Measurements from ENCODE around the gene TCP1. TPM values are rescaled to one million over a fixed set of nuclear protein-coding genes. Genes with fewer than 3 reads are reported as not detected.

TCP1 gene
- total RNA-seq, 6 donors from 2014 or later, result 43.0 to 128 (median 95.2) TPM

DNA sequence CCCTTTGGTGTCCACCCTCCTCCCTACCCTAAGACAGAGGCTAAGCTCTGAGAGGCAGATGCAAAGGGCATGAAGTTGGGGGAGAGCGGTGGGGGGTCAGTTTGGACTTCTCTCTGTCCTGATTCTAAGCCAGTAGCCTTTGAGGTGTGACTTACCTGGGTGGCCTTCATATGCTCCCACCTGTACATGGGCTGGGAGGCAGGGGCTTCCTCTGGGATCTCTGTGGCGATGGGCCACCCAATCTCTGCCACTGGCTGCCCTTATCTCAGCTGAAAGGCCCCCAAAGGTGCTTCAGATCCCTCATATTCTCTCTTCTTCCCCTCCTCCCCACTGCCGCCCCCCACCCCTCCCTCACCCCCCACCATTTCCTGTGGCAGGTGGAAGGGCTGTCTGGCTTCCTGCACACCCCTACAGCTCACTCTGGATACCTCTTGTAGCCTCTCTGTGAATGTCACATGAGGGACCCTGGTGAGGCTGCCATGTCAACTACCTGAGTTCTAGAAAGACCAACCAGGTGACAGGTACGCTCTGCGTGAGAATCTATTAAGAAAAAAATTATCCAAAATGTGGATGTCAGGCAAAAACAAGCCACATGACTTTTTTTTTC lies 44.7 kb upstream of the TCP1 start:
- WGBS, 2 donors, result 83 to 93% methylated on average over 4 to 5 of the region's 5 CpGs
- Histone ChIP-seq H3K27me3 (no peaks in the 10 kb centered on the region), H3K4me1 (no peaks in the 10 kb centered on the region), H3K36me3 (no peaks in the 10 kb centered on the region), H3K9me3 (no peaks in the 10 kb centered on the region), H3K27ac (no peak overlapping the region), H3K4me3 (no peak overlapping the region)
- ATAC-seq (ENCODE audit: low FRiP score in 2 of 2) (no peak), DNase-seq (no peak)
- no peak for TF ChIP-seq CTCF (IDR thresholded peaks at IDR 0.05)
- TF ChIP-seq POLR2AphosphoS5 (IDR thresholded peaks at IDR 0.05), result no peak
- TF ChIP-seq EP300 (IDR thresholded peaks at IDR 0.05), result no peak
- no peak for TF ChIP-seq POLR2A (IDR thresholded peaks at IDR 0.05)

DNA sequence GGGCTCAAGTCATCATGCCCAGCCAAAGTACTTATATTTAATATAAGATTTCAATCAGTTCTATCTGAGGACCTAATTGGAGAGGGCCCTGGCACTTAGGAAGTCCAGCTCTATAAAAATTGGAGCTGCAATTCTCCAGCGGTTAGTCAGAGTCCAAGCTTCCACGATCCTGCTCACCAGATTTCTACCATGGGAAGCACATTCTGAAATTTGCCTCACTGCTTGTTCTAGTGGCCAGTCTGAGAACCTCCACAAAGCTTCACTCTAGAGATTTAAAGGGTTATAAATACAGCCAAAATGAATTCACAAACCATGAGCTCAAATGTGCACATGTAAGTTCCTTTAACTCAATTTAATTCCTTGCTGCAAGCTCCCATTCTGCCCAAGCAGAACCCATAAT lies 44.2 kb upstream of the TCP1 start:
- DNase-seq (no peak), ATAC-seq (ENCODE audit: low FRiP score in 2 of 2) (no peak)
- Histone ChIP-seq H3K36me3 (no peaks in the 10 kb centered on the region), H3K27ac (no peak overlapping the region), H3K4me3 (no peak overlapping the region), H3K9me3 (no peaks in the 10 kb centered on the region), H3K4me1 (no peaks in the 10 kb centered on the region), H3K27me3 (no peaks in the 10 kb centered on the region)
- TF ChIP-seq POLR2A (IDR thresholded peaks at IDR 0.05), result no peak
- 82 to 95% methylated on average over 2 of the region's 2 CpGs for WGBS, 2 donors

DNA sequence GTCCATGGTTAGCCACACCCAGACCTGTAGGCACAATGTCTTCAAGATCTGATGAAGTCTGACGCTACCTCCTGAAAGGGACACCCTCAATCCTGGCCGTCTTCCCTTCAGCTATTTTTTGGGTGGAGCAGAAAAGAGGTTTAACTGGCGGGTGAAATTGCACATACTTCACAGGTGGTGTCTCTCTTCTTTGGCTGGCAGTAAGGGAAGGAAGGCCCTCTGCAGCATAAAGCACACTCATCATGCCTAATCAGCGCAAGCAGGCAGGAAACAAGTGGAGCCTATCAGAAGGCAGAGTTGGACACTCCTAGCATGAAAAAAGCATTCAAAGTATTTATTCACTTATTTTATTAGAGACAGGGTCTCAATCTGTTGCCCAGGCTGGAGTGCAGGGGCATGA lies 43.5 kb upstream of the TCP1 start:
- Histone ChIP-seq H3K27me3 (no peaks in the 10 kb centered on the region), H3K36me3 (no peaks in the 10 kb centered on the region), H3K9me3 (no peaks in the 10 kb centered on the region), H3K4me3 (no peak overlapping the region), H3K4me1 (no peaks in the 10 kb centered on the region), H3K27ac (no peak overlapping the region)
- ATAC-seq (ENCODE audit: low FRiP score in 2 of 2), result no peak
- DNase-seq, result no peak
- WGBS, 2 donors, result 60 to 67% methylated on average over 4 of the region's 4 CpGs
- TF ChIP-seq POLR2A (IDR thresholded peaks at IDR 0.05), result no peak
- TF ChIP-seq CTCF (IDR thresholded peaks at IDR 0.05), result no peak
- no peak for TF ChIP-seq POLR2AphosphoS5 (IDR thresholded peaks at IDR 0.05)
- TF ChIP-seq EP300 (IDR thresholded peaks at IDR 0.05), result no peak

- no peak for ATAC-seq (ENCODE audit: low FRiP score in 2 of 2)
- Histone ChIP-seq H3K36me3 (no peaks in the 10 kb centered on the region), H3K27ac (no peak overlapping the region), H3K4me1 (no peaks in the 10 kb centered on the region), H3K27me3 (no peaks in the 10 kb centered on the region), H3K9me3 (no peaks in the 10 kb centered on the region), H3K4me3 (no peak overlapping the region)
- TF ChIP-seq POLR2AphosphoS5 (IDR thresholded peaks at IDR 0.05), result no peak
- no peak for TF ChIP-seq EP300 (IDR thresholded peaks at IDR 0.05)
- no peak for TF ChIP-seq POLR2A (IDR thresholded peaks at IDR 0.05)
- TF ChIP-seq CTCF (IDR thresholded peaks at IDR 0.05), result no peak
- DNase-seq, result no peak
- 71 to 74% methylated on average over 4 of the region's 4 CpGs for WGBS, 2 donors
Observed at GRCh38 chr6:159831373-159831679, 41.9 kb upstream of the TCP1 start.

DNA sequence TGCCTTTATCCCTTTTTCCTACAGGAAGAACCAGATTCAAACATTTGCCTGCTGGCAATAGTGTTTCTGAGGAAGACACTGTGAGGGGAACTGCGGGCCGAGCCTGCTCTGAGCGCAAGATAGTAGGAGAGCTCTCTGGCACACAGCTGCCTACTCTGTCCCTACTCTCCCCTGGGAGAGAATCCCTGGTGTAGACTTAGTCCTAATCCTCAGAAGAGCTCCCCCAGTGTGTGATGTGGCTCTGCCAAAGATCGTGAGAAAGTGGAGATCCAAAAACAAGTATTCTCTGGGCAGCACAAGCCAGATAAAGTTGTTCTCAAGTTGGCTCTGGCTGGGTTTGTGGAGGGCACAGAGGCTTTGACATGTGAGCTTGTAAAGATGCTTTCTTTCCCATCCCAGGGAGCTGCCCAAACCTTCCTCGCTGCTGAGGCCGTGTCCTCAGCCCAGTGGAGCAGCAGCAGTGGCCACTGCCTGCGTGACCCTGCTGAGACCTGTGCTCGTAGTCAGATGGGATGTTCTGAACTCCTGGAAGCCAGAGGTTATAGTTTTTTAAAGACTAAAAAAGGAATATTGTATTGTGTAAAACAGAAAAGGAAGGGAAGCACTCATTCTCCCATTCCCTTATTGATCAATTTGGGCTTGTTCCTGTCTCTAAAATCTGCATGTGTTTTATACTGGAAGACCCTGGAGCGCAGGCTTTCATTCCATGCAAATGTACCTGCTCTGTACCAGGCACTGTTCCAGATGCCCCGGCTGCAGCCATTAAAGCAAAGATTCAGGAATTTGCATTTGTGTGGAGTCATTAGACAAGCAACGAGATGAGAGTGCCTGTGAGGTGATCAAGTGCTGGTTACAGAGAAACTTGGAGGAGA lies 41.3 kb upstream of the TCP1 start:
- H3K4me1 ChIP-seq, result no peaks in the 10 kb centered on the region
- DNase-seq (no peak), ATAC-seq (ENCODE audit: low FRiP score in 2 of 2) (no peak)
- no peaks in the 10 kb centered on the region for H3K27me3 ChIP-seq
- WGBS, 2 donors, result 66 to 71% methylated on average over 11 of the region's 11 CpGs
- H3K27ac ChIP-seq, result no peak overlapping the region
- TF ChIP-seq CTCF (IDR thresholded peaks at IDR 0.05) (no peak), EP300 (IDR thresholded peaks at IDR 0.05) (no peak), POLR2AphosphoS5 (IDR thresholded peaks at IDR 0.05) (no peak), POLR2A (IDR thresholded peaks at IDR 0.05) (no peak)
- H3K9me3 ChIP-seq, result no peaks in the 10 kb centered on the region
- H3K36me3 ChIP-seq, result no peaks in the 10 kb centered on the region
- no peak overlapping the region for H3K4me3 ChIP-seq
